GM12874 (cell line): ENCODE results near the gene NSMCE4A.

Experiments
- CTCF ChIP-seq: IDR thresholded peaks from 2 replicates; pipeline ENCODE4 v1.5.1; 2011; ENCODE audit warnings: low read depth, mild to moderate bottlenecking, control low read depth, low read length, moderate library complexity; ENCODE audit not compliant: insufficient read depth

NSMCE4A gene, protein sequence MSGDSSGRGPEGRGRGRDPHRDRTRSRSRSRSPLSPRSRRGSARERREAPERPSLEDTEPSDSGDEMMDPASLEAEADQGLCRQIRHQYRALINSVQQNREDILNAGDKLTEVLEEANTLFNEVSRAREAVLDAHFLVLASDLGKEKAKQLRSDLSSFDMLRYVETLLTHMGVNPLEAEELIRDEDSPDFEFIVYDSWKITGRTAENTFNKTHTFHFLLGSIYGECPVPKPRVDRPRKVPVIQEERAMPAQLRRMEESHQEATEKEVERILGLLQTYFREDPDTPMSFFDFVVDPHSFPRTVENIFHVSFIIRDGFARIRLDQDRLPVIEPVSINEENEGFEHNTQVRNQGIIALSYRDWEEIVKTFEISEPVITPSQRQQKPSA

DNA sequence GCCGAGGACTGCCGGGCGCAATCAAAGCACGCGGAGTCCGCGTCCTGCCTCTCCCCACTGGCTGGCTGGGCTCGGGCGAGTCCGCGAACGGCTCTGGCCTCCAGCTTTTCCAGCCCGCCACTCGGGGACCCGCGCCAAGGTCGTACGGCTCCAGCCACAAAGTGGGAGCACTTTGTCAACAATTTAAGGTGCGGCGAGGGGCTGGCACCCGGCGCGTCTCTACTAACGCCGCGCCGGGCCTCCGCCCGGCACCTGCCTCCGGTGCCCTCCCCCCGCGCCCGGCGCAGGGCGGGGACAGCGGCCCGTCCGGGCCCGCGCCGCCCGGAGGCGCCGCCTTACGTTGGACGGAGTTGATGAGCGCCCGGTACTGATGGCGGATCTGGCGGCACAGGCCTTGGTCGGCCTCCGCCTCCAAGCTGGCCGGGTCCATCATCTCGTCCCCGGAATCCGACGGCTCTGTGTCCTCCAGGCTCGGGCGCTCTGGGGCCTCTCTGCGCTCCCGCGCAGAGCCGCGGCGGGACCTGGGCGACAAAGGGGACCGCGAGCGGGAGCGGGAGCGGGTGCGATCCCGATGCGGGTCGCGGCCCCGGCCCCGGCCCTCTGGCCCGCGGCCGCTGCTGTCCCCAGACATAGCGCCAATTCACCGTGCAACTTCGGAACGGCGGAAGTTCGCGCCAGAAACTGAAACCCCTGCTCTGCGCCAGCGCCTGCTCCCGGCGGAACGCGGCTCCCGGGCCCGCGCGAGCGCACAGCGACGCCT is at the start of gene NSMCE4A:
NSMCE4A (minus strand) TSS at position 683 of the 760 bp plus-strand sequence; CDS start at position 631, 52 bp downstream.
- peak; percentile 76 for TF ChIP-seq CTCF

GRCh38 chr10:122022276-122022675 is 47.3 kb upstream of the NSMCE4A start:
- TF ChIP-seq CTCF, result no peak

DNA sequence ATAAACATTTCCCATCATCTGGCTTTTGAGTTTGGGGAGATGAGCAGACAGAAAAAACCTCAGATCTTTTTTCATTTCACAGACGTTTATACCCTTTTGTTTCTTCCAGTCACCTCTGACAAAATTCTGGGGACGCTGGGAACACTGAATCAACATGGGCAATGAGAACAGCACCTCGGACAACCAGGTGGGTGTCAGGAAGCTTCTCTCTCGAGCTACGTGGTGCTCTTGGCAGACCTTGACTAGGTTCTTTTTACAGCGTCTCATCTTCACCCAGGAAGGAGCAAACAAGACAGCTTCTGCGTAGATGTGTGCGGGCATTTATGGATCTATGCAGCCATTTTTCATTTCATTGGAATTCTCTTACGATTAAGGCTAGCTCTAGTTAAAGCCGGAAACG is 46.8 kb upstream of the NSMCE4A start:
- TF ChIP-seq CTCF, result no peak

- TF ChIP-seq CTCF, result no peak
Observed at GRCh38 chr10:122021379-122021778, 46.4 kb upstream of the NSMCE4A start.

DNA sequence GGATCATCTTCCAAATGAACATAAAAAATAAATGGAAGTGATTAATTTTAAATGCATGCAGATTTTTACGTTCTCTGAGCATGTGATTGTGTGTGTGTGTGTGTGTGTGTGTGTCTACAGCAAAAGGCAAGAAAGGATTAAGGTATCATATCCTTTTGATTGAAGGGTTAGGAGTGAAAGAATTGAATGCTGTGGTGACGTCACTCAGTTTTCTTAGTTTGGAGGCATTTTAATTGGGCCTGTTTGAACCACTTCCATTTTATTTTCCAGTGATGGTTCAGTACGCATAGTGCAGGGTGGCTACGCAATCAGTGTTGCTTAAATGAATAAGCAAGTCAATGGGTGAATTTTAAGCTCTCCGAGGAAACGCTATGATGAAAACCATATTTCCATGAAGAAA is 45.2 kb upstream of the NSMCE4A start:
- TF ChIP-seq CTCF, result no peak

- no peak for TF ChIP-seq CTCF
Observed at GRCh38 chr10:122019414-122019975, 44.5 kb upstream of the NSMCE4A start.

DNA sequence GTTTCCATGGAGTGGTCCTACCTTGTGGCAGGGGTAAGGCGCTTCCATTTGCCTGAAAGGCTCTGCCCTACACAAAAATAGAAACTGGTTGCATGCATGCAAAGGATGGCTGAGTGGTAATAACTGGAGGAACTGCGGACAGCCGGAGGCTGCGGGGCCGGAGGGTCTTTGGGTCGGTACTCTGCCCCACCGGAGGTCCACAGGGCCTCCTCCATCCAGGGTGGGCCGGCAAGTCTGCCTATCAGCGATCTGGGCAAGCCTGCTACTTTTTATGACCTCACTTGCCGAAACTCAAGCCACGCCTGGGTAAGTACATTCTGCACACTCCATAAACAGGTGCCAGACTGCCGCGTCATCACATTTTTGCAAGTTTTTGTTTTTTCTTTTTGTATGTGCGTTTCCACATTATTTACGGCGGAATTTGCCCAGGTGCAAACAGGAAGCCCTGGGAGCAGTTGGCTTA is 44.0 kb upstream of the NSMCE4A start:
- no peak for TF ChIP-seq CTCF
